GM19372 (cell line): ENCODE data around the gene CRTC3.
"Not testable (repeated sequence)": the region's sequence is repeated elsewhere in the genome, so short reads cannot be mapped to it uniquely, and the experiment has no call there.

Experiments
- ATAC-seq: cut with Tn5 transposase; IDR thresholded peaks from one replicate; pipeline ENCODE4 v1.9.1; 2021; ENCODE audit warnings: mild to moderate bottlenecking, low read depth, moderate library complexity; ENCODE audit not compliant: unreplicated experiment

Gene CRTC3

DNA sequence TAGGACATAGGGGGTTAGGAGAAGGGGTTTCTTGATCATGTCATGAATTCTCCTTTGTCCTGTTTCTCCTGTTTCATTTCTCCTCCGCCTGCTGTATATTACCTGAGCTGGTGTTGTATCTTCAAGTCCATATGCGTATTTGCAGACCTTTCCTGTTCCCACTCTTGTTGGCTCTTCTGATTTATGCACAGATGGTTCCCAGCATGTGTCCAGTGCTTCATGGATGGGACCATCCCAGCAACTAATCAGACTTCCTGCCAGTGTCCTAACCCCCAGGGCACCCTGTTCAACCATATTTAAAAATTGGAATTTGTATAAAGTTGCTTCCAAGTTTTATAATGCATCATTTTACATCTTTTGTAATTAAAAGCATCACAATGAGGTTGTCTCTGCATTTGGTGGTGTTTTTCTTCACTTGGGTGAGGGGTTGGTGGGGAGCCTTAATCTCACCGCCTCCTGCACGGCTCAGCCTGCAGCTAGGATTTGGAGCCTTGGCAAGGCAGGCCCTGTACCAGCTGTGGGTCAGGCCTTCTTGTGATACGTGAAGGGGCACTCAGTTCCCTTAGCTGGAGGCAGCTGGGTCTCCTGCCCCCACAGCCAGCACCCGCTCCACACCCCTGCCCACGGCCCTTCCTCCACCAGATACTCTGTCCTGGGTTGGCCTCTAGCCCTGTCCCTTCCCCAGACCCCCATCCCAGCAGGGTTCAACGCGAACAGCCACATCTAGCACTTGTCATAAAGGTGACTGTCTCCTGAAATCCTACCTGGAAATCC lies 115.4 kb downstream of the CRTC3 start:
- no peak for ATAC-seq

DNA sequence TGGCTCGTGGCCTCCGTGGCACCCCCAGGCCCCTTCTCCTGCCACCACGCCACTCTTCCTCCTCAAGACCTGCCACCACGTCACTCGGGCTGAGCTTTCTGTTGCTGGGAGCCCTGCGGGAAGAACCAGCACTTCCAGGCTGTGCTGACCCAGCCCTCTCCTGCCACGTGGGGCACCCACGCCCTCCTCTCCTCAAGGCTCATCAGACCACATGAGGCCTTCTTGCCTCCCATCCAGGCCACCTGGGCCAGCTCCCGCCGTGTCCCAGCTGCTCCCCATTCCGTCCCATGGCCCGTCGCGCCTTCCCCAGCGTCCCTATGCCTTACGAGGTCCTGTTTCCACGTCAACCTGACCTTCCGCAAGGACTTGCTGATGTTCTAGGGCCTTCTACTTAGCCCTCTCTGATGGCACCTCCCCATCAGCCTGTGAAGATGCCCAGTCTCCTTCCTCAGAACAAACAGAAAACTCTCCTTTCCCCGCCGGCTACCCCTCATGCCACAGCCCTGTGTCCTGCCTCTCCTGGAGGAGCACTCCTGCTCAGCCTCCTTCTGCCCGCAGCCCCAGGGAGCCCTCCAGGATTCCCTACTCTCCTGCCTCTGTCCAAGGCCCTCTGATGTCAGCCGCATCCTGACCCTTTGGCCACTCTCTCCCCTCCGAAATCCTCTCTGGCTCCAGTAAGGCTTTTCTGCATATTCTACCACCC lies 116.3 kb downstream of the CRTC3 start:
- ATAC-seq = no peak

DNA sequence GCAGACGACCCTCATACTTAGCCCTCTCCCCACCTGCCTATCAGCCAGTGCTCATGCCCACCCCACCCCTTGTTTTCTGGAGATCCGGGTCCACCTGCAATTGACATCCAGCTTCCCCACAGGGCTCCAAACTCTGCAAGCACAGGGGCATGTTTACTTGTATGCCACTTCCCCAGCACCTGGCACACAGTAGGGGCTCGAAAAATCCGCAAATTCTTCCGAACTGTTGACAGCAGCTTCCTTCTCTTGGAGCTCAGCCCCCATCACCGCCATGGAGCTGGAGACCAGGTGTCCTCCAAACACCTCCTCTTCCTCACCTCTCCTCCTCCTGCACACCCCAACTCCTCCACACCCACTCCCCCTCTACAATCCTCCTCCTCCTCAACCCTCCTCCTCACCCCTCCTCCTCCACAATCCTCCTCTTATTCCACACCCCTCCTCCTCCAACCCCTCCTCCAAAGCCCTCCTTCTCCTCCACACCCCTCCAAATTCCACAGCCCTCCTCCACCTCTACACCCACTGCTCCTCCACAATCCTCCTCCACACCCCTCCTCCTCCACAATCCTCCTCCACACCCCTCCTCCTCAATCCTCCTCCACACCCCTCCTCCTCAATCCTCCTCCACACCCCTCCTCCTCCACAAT lies 117.1 kb downstream of the CRTC3 start:
- ATAC-seq = no peak

DNA sequence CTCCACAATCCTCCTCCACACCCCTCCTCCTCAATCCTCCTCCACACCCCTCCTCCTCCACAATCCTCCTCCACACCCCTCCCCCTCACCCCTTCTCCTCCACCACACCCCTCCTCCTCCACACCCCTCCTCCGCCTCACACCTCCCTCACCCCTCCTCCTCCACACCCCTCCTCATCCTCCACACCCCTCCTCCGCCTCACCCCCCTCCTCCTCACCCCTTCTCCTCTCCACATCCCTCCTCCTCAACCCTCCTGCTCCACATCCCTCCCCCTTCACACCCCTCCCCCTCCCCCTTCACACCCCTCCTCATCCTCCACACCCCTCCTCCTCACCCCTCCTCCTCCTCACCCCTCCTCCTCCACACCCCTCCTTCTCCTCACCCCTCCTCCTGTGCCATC lies 117.6 kb downstream of the CRTC3 start:
- no peak for ATAC-seq

DNA sequence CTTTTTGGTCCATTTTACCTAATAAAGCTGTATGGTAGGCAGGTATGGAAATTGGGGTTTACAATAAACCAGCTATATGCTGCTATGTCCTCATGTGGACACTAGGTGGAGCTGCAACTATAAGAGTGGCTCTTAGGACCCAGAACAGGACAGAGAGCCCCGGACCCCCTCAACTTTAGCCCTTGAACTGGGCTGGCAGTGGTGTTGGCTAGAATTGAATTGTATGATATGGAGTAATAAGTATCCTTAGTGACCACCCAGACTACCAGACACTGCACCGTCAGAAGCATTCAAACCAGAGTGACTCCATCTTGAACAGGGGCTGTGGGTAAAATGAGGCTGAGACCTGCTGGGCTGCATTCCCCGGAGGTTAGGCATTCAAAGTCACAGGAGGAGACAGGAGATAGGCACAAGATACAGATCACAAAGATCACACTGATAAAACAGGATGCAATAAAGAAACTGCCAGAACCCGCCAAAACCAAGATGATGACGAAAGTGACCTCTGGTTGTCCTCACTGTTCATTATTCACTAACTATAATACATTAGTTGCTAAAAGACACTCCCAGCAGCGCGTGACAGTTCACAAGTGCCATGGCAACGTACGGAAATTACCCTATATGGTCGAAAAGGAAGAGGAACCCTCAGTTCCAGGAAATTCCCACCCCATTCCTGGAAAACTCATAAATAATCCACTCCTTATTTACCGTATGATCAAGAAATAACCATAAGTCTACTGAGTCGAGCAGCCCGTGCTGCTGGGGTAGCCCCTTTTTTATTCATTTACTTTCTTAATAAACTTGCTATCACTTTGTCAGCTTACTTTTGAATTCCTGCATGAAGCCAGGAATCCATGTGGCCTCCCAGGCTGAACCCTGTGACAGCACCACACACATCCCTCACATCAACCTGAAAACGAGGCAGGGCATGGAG lies 118.7 kb downstream of the CRTC3 start:
- no peak for ATAC-seq

DNA sequence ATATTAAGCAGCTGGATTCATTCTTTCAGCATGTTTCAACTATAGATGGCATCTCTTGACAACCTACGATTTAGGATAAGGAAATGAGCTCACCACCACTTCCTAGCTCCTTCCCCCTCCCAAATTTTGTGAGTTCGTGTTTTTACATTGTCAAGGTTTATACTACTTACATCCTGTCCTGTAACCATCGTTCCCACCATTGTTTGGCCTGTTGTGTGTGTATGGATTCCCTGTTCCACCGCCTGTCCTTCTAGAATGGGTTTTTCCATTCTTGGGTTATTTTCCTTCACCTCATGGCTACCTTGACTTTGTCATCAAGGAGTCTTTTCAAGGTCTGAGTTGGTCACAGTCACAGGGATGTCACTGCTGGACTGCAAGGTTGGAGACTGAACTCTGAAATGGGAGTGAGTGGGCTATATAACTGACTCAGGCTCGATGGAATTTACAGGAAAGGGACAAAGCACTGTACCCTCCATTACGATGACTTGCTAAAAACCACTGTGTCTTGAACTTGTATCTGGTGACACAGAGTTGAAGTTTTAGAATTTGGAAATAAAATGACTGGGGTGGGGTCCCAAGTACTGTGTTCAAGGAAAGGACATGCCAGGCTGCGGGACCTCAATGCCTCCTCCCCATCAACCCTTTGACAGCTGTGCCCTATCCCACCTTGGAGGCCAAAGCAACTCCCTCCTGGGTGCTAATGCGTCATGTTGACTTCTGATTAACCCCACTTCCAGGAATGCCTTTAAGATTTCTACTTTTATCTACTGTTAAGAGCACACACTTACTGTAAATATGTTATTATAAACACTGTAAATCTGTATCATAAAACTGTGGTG lies 120.6 kb downstream of the CRTC3 start:
- ATAC-seq = no peak

DNA sequence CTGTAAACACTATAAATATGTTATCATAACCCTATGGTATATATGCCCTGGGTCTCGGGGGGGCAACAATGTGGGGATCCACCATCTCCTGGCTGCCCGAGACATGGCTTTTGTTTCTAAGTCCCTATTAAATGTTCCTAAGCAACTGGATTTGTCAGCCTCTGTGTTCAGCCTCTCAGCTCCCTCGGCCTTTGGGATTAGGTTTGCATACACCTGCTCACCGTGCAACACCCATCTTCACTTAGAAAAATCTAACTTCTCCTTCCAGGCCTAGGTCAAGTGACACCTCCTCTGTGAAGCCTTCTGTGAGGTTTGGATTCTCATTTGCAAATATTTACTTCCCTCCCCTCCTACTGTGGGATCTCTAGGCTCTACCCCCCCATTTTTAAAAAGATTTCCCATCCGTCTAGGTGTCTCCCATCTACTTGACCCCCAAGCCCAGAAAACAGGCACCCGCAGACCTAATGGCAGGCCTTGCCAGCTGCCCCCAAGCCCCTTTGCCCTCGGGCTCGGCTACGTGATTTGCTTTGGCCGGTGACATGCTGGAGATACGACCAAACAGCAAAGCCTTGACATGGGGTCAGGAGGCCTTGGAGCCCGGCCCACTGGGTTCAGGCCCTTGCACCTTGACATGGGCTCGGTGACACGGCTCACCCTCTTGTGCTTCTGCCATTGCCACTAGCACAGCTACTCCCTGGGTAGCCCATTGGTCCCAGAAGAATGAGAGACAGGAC lies 121.4 kb downstream of the CRTC3 start:
- ATAC-seq = no peak

DNA sequence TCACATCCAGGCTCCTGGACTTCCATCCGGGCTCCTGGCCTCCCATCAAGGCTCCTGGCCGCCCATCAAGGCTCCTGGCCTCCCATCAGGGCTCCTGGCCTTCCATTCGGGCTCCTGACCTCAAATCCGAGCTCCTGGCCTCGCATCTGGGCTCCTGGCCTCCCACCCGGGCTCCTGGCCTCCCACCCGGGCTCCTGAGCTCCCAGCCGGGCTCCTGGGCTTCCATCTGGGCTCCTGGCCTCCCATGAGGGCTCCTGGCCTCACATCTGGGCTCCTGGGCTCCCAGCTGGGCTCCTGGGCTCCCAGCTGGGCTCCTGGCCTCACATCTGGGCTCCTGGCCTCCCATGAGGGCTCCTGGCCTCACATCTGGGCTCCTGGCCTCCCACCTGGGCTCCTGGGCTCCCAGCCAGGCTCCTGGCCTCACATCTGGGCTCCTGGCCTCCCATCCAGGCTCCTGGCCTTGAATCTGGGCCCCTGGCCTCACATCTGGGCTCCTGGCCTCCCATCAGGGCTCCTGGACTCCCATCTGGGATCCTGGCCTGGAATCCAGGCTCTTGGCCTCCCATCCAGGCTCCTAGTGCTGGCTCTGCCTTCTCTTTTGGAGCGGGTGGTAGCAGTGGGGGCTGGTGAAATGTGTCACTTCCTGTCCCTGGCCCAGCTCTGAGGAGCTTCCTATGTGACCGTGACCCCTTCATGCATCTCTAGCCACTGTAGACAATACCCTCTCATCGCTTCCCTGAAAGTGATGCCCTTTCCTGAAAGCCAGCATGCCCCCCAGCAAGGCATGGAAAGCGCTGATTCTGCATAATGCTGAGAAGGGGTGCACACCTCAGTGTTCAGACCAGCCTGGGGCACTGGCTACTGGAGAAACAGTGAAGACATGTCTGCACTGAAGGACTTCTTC lies 124.8 kb downstream of the CRTC3 start:
- no peak for ATAC-seq

DNA sequence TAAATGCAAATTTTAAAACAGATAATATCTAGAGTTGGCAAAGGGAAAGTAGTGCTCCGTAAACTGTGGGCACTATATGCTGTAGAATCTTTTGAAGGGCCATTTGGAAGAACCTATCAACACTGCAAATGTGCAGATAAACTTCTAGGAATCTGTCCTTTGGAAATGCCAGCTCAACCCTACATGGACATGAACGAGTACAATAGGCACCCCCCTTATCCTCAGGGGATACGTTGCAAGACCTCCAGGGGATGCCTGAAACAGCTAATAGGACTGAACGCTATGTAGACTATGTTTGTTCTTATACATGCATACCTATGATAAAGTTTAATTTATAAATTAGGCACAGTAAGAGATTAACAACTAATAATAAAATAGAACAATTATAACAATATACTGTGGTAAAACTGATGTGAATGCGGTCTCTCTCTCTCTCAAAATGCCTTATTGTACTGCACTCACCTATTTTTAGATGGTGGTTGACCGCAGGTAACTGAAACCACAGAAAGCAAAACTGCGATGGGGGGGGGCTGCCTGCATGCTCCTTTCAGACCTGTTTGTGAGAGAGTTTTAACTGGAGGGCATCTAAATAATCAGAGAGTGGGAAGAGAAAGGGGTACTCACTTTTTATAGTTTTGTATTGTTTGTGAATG lies 127.9 kb downstream of the CRTC3 start:
- ATAC-seq = not testable (repeated sequence)

DNA sequence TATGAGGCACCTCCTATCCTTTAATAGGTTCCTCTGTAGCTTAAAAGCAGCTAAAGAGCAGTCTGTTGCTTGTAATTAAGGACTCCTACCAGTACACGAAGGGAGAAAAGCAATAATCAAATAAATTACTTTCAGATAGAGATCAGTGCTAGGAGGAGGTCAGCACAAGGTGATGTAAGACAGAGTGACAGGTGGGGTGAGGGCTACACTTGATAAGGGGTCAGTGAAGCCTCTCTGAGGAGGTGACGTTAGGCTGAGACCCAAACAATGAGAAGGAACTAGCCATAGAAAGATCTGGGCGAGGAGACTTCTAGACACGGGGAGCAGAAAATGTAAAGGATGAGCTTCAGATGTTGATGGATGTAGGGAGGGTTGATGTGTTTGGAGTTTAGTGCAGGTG lies 129.8 kb downstream of the CRTC3 start:
- ATAC-seq = no peak

DNA sequence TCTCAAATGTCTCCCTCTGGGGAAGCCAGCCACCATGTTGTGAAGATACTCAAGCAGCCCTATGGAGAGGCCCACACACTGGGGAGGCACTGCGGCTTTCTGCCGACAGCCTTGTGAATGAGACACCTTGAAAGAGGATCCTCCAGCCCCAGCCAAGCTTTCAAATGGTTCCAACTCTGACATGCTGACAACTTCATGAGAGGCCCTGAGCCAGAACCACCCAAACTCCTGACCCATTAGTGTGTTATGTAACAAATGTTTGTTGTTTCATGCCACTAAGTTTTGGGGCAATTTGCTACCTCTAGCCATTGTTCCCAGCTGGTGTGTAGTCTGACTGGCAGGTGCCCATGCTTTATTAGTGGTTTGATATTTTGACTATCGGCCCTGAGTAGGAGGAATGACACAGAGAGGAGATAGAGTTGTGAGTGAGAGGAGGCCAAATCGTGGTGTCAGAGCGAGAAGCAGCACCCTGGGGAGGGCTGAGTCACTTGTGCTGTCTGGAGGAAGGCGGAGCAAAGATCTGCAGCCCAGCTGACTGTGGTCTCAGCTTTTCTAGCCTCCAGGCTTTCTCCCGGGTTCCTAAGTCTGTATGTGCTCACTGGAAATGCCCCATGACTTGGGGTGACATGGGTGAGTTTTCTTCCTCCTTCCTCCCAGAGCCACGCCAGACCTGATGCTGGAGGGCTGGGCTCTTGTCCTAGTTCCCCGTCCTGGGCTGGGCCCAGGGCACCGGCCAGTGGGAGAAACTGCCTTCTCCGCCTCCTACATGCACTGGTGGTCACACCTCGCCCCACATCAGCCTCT lies 130.7 kb downstream of the CRTC3 start:
- ATAC-seq = no peak

DNA sequence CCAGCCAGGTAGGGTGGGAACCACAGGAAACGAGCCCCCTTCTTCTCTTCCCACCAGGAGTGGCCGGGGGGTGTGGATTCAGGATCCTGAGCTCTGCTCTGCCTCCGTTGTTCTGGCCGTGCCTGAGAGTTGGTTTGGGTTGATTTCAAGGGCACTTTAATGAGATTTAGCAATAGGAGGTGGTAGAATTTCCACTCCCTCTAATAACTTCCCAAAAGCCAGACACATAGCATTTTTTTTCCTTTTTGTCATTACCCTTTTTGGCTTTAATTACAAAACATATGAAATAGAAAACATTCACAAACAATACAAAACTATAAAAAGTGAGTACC lies 131.2 kb downstream of the CRTC3 start:
- ATAC-seq = not testable (repeated sequence)

DNA sequence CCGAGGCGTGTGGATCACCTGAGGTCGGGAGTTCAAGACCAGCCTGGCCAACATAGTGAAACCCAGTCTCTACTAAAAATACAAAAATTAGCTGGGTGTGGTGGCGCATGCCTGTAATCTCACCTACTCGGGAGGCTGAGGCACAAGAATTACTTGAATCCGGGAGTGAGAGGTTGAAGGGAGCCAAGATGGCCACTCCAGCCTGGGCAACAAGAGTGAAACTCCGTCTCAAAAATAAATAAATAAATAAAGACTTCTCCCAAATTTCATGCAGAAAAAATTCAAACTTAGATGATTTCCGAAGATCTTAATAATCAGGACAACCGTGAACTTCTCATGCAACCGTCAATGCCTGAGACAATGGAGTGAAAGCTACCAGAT lies 134.3 kb downstream of the CRTC3 start:
- ATAC-seq = not testable (repeated sequence)

DNA sequence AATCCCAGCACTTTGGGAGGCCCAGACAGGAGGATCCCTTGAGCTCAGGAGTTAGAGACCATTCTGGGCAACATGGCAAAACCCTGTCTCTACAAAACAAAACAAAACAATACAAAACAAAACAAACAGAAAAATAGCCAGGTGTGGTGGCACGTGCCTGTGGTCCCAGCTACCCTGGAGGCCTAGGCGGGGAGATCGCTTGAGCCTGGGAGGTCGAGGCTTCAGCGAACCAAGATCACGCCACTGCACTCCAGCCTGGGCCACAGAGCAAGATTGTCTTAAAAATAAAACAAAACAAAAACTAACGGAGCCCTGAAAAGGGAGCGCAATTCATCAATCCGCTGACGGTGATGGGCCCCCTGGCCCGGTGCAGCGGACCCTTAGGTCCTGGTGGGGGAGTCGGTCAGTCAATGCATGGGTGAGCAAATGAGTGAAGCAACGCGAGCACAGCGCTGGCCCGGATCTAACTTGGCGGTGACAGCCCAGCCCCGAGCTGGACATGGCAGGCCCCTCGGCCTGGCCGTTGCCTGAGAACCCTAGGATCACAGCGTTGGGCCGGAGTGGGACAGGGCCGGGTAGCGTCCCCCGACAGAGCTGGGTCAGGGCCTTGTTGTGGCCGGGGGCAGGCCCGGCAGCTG lies 135.0 kb downstream of the CRTC3 start:
- no peak for ATAC-seq

DNA sequence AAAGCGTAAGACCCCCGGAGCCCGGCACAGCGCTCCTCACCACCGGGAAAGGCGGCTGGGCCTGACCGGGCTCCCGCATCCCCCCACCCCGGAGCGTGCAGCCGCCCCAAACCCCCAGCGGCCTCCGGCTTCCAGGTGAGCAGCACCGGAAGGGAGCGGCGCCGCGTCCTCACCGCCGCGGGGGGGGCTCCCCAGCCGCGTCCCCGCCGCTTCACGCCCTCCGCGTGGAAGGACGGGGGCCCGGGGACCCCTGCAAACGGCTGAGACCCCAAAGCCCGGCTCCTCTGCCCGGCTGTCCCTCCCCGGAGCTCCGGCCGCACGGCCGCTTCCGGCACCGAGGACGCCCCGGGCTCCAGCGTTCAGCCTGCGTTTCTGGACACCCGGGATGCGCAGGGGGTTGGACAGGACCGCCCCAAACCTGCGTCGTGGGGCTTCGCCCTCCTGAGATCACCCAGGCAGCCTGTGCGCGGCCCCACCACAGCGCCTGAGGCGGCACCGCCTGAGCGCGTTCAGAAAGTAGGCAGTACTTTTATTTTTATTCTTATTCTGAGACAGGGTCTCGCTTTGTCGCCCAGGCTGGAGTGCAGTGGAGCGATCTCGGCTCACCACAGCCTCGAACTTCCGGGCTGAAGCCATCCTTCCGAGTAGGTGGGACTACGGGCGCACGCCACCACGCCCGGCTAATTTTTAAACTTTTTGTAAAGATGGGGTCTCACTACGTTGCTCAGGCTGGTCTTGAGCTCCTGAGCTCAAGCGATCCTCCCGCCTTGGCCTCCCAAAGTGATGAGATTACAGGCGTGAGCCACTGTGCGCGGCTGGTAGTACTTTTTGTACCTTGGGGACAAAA lies 135.8 kb downstream of the CRTC3 start:
- ATAC-seq = peak; percentile 56
